ENCODE results near the gene MYO3B. TPM values are rescaled to one million over a fixed set of nuclear protein-coding genes. Genes with fewer than 3 reads are reported as not detected.
A peak's percentile ranks its signal among the peaks of the same experiment; 100 is the strongest.

Gene MYO3B
- total RNA-seq, 2 experiments from 2014 or later, result not detected

DNA sequence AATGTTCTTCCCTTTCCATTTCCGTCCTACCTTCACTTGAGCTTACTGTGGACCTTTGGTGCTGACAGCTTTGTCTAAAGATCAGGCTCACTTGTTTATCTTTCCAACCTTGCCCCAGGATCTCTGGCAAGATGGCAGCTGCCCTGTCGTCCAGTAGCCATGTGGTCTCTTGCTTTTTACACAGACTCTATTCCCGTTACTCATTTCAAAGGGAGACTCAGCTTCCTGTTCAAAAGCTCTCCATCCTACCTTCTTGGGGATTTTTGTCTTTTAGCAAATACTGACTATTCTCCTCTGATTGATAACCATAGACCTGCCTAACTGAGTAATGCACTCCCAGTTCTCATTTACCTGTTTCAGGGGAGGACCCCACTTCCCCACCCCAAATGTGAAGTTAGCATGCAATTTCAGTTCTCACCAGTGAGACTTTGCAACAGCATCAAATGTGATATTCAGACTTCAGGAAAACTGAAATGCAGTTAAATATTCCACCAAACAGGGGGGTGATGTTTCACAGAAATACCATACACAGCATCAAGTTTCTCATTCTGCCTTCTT lies 184.4 kb downstream of the MYO3B start:
- no peaks in the 10 kb centered on the region for H3K9me3 ChIP-seq (ENCODE audit: low read length)
- H3K36me3 ChIP-seq (ENCODE audit: insufficient read depth, low read length), result no peaks in the 10 kb centered on the region
- CTCF ChIA-PET (ENCODE audit: unreplicated experiment), result no interaction called here
- POLR2A ChIA-PET, result interaction anchor here (0.6 to 0.7 kb wide), 2 partner anchors 16 to 151 kb away, joined by 4 read pairs; no protein-coding TSS in a partner anchor
- H3K79me2 ChIP-seq (ENCODE audit: insufficient read depth, low read depth, low read length), result no peaks in the 10 kb centered on the region
- intact Hi-C loops (cut with micrococcal nuclease; ENCODE audit: unreplicated experiment), result loop anchor here (10.0 kb wide), 1 partner anchor 128 kb away; no protein-coding TSS in a partner anchor
- no peaks in the 10 kb centered on the region for H3K4me1 ChIP-seq (ENCODE audit: insufficient read depth, low read length, poor library complexity, severe bottlenecking)
- H3K4me3 ChIP-seq (ENCODE audit: low read depth, low read length, poor library complexity, severe bottlenecking), result no peak overlapping the region
- no peaks in the 10 kb centered on the region for H4K20me1 ChIP-seq (ENCODE audit: insufficient read depth, low read length)
- no peak for DNase-seq (ENCODE audit: low spot score)
- TF ChIP-seq, protein P1, sequence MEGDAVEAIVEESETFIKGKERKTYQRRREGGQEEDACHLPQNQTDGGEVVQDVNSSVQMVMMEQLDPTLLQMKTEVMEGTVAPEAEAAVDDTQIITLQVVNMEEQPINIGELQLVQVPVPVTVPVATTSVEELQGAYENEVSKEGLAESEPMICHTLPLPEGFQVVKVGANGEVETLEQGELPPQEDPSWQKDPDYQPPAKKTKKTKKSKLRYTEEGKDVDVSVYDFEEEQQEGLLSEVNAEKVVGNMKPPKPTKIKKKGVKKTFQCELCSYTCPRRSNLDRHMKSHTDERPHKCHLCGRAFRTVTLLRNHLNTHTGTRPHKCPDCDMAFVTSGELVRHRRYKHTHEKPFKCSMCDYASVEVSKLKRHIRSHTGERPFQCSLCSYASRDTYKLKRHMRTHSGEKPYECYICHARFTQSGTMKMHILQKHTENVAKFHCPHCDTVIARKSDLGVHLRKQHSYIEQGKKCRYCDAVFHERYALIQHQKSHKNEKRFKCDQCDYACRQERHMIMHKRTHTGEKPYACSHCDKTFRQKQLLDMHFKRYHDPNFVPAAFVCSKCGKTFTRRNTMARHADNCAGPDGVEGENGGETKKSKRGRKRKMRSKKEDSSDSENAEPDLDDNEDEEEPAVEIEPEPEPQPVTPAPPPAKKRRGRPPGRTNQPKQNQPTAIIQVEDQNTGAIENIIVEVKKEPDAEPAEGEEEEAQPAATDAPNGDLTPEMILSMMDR (conservative IDR thresholded peaks at IDR 0.05; ENCODE audit: low read length), result no peak
- no peak for TF ChIP-seq EZH2phosphoT487 (IDR thresholded peaks at IDR 0.05; ENCODE audit: borderline replicate concordance, low read depth, low read length)
- no peaks in the 10 kb centered on the region for H3K9me2 ChIP-seq (ENCODE audit: insufficient read depth, low read length)
- no peak overlapping the region for H3K4me2 ChIP-seq (ENCODE audit: low read length)
- no TSS peak for BruUV-seq (replicated peaks)
- H2AFZ ChIP-seq (ENCODE audit: low read length), result no peak overlapping the region
- H3K27ac ChIP-seq (ENCODE audit: low read depth, low read length, poor library complexity, severe bottlenecking), result no peak overlapping the region

DNA sequence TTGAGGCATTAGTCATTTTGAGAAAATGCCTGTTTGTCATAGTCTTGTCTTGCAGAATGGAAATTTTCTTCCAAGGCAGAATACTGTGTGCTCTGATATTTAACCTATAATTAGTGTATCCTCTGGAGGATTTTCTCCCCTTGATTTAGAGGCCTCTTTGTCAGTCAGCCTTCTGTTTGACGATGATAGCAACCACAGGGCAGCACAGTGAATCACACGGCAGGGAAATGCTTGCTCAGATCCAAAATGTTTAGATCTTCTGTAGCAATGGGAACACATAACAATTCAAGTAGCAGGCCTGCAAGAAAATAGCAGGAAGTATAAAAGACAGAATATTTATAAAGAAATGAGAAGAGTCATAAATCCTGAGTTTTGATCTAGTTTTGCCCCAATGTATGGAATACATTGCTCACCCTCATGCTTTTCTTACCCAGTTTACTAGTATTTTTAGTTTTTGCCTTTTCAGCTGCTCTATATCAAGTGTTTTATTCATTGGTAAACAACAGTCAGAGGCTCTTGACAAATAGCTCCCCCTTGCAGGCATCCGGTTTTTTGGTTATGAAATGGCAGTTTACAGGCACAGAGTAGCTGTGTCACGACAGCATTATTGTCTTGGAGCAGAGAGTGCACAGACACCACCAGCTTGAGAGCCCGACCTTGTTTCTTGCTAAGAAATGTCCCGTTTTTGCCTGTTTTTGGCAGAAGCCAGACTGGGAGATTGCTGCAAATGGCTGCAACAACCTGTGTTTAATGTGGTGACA lies 185.1 kb downstream of the MYO3B start:
- H3K79me2 ChIP-seq (ENCODE audit: insufficient read depth, low read depth, low read length), result no peaks in the 10 kb centered on the region
- no peaks in the 10 kb centered on the region for H4K20me1 ChIP-seq (ENCODE audit: insufficient read depth, low read length)
- no peaks in the 10 kb centered on the region for H3K9me3 ChIP-seq (ENCODE audit: low read length)
- no peak for TF ChIP-seq EZH2phosphoT487 (IDR thresholded peaks at IDR 0.05; ENCODE audit: borderline replicate concordance, low read depth, low read length)
- TF ChIP-seq, protein P1 (conservative IDR thresholded peaks at IDR 0.05; ENCODE audit: low read length), result peak; percentile 53
- no peaks in the 10 kb centered on the region for H3K9me2 ChIP-seq (ENCODE audit: insufficient read depth, low read length)
- CTCF ChIA-PET (ENCODE audit: unreplicated experiment), result no interaction called here
- POLR2A ChIA-PET, result interaction anchor here (0.6 to 0.9 kb wide), 2 partner anchors 13 to 33 kb away, joined by 3 to 4 read pairs; no protein-coding TSS in a partner anchor
- intact Hi-C loops (cut with micrococcal nuclease; ENCODE audit: unreplicated experiment), result loop anchor here (10.0 kb wide), 1 partner anchor 128 kb away; no protein-coding TSS in a partner anchor
- DNase-seq (ENCODE audit: low spot score), result peak; percentile 24
- H3K4me3 ChIP-seq (ENCODE audit: low read depth, low read length, poor library complexity, severe bottlenecking), result no peak overlapping the region
- no peak overlapping the region for H3K27ac ChIP-seq (ENCODE audit: low read depth, low read length, poor library complexity, severe bottlenecking)
- no peaks in the 10 kb centered on the region for H3K36me3 ChIP-seq (ENCODE audit: insufficient read depth, low read length)
- peak overlapping the region; percentile 29; the same call in 1 of the 2 replicates for H2AFZ ChIP-seq (ENCODE audit: low read length)
- H3K4me2 ChIP-seq (ENCODE audit: low read length), result no peak overlapping the region
- BruUV-seq (replicated peaks), result no TSS peak
- H3K4me1 ChIP-seq (ENCODE audit: insufficient read depth, low read length, poor library complexity, severe bottlenecking), result no peaks in the 10 kb centered on the region
